ENCODE data around the gene ZSWIM8.
"Not testable (repeated sequence)": the region's sequence is repeated elsewhere in the genome, so short reads cannot be mapped to it uniquely, and the experiment has no call there.

The ZSWIM8 gene

DNA sequence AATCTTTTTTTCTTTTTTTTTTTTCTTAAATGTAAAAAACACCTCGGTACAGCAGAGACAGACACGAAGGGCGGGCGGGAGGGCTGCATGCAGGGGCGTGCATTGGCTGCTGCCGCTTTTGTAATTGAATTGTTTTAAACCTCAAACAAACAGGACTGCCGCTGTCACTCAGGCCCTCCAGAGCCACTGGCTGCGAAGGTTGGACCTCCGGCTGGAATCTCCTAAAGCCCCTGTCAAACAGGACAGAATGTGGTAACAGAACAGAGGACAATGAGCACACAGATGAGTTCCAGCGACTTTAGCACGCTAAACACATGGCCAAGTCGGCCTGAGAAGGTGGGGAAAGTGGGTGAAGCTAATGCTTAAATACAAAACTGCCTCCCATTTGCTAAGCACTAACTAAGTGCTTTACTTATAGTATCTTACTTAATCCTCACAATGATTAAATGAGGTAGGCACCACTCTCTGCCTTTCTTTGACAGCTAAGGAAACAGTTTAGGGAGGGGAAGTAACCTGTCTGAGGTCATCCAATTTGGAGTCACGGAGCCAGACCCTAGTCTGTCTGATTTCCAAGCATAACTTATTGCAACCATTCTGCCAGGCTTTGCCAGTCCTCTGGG, 29.0 kb downstream of the ZSWIM8 start:
- no peak for DNase-seq (ENCODE audit: low read depth)

DNA sequence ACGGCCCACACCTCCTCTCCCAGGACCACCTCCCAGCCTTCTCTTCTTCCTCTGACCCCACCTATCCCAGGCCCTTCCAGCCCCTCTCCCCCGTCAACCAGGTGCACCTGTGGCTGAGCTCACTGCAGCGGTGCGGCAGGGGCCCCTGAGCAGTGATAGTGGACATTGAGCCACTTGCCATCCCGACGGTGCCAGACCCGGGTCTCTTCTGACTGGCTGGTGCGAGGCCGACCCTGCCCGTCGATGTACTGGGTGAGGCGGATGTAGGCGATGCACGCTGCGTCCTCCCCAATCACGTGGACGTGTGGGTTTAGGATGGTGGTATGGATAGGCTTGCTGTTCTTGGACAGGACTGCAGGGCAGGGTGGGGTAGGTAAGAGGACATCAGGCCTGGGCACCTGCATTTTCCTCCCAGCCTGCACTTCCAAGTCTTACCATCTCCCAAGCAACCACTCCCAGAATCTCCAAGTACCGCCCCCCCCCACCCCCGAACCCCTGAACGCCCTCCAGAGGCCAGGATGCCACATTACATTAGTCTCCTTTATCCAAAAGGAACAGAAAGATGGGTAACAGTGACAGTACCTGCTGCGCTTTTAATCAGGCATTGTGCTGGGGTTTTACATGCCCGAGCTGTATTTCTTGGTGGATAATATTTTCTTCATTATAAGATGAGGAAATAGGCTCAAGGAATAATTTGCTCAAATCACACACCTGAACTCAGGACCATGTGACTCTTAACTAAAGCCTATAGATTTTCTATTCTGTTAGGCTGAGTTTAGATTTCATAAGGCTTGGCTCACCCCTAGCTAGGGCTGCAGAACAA, 29.7 kb downstream of the ZSWIM8 start:
- DNase-seq (ENCODE audit: low read depth) = no peak

GRCh38 chr10:73815719-73816030, 30.3 kb downstream of the ZSWIM8 start:
- DNase-seq (ENCODE audit: low read depth) = no peak

DNA sequence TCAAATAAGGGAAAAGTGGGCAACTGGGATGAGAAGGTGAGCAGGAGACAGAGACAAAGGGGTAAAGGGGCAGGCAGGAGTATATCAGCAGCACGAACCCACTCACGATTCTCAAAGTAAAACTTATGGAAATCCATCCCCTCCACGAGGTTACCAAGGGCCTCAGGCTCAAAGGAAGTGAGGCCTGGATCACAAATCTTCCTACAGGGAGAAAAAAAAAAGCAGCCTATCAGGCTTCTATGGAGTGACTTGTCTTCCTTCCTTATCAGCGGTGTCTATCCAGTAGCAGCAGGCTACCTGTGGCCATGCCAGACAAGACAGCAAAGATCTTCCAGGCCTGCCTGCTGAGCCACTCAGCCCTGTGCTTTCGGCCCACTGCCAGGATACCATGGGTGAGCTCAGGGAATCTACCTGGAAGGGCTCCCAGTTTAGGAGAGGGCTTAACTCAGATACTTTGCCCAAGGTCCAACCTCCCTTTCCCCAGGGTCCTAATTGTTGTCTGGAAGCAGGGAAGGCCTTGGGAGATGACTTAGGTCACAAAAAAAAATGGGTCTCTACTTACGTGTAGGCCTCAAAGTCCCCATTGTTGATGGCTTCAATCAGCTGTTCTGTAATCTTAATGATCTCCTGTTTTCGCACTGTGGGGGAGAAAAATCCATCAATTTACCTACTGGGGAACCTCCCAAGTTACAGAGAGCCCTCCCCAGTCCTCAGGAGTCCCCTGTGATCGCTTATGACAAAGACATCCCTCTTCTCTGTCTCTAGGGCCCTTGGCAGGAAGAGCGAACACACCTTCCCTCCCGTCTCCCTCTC, 31.7 kb downstream of the ZSWIM8 start:
- no peak for DNase-seq (ENCODE audit: low read depth)

DNA sequence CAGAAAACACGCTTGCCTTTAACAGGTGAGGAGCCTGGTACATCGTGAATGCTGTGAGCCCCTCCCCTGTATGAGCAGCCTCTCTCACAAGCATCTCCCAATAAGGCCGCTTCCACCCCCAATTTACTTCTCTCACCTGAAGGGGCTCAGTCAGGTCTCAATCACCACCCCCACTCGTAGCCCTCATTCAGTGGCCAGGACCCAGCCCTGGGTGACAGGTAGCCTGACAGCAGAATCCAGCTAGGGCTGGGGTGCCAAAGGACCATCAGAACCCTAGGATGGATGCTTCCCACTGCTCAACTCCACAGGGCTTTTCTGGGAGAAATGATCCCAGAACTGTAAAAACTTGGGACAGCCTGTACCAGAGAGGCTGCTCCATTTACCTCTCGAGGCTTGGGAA, 32.4 kb downstream of the ZSWIM8 start:
- DNase-seq (ENCODE audit: low read depth) = no peak

- DNase-seq (ENCODE audit: low read depth) = no peak
Measured at GRCh38 chr10:73818402-73818801, 33.0 kb downstream of the ZSWIM8 start.

- DNase-seq (ENCODE audit: low read depth) = no peak
Measured at GRCh38 chr10:73819081-73819480, 33.7 kb downstream of the ZSWIM8 start.

- DNase-seq (ENCODE audit: low read depth) = no peak
Measured at GRCh38 chr10:73819513-73820093, 34.2 kb downstream of the ZSWIM8 start.

GRCh38 chr10:73823391-73823790, 38.0 kb downstream of the ZSWIM8 start:
- no peak for DNase-seq (ENCODE audit: low read depth)

GRCh38 chr10:73824146-73824725, 38.8 kb downstream of the ZSWIM8 start:
- DNase-seq (ENCODE audit: low read depth) = no peak

GRCh38 chr10:73827346-73828089, 42.1 kb downstream of the ZSWIM8 start:
- no peak for DNase-seq (ENCODE audit: low read depth)

DNA sequence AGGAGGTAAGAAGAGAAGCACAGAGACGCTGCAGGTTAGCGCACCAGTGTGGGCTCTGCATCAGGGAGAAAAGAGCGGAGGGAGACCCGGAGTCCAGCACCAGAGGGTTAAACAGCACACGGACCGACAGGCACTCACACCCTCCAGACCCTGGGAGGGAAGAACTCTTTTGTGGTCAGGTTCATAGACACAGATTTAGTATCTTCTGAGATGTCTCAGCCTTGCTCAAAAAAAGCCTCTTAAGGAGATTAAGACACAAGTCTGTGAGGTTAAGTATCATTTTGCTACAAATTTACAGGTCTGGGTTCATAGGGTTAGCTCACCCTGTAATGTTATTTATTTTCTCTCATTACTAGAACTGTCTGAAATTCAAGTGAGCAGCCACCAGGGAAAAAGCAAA, 42.8 kb downstream of the ZSWIM8 start:
- no peak for DNase-seq (ENCODE audit: low read depth)

GRCh38 chr10:73829090-73829489, 43.7 kb downstream of the ZSWIM8 start:
- DNase-seq (ENCODE audit: low read depth) = not testable (repeated sequence)

DNA sequence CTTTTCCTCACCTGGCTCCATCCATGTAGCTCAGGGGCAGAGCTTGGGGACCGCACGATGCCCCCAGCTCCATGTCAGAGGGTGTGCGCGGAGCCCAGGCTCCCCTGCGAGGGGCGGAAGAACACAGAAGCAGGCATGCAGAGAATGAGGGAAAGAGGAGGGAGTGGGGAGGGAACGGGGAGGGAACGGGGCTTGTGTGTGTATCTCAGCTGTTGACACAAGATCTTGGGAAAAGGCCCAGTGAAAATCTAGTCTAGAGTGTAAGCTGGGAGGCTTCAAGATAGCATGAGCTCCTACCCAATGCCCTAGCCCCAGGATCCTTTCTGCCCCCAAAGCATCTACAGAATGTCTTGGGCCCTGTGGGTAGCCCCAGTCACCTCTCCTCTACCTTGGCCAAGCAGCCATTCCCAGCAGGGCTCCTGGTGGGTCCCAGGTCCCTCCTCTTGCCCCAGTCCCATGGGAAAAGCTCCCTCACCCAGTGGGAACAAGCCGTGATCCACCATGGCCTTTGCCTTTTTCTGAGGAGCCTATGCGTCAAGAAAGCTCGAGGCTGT, 51.1 kb downstream of the ZSWIM8 start:
- no peak for DNase-seq (ENCODE audit: low read depth)

GRCh38 chr10:73837072-73837471, 51.7 kb downstream of the ZSWIM8 start:
- DNase-seq (ENCODE audit: low read depth) = no peak

GRCh38 chr10:73838008-73838567, 52.7 kb downstream of the ZSWIM8 start:
- no peak for DNase-seq (ENCODE audit: low read depth)

- DNase-seq (ENCODE audit: low read depth) = no peak
Measured at GRCh38 chr10:73838827-73839226, 53.4 kb downstream of the ZSWIM8 start.

DNA sequence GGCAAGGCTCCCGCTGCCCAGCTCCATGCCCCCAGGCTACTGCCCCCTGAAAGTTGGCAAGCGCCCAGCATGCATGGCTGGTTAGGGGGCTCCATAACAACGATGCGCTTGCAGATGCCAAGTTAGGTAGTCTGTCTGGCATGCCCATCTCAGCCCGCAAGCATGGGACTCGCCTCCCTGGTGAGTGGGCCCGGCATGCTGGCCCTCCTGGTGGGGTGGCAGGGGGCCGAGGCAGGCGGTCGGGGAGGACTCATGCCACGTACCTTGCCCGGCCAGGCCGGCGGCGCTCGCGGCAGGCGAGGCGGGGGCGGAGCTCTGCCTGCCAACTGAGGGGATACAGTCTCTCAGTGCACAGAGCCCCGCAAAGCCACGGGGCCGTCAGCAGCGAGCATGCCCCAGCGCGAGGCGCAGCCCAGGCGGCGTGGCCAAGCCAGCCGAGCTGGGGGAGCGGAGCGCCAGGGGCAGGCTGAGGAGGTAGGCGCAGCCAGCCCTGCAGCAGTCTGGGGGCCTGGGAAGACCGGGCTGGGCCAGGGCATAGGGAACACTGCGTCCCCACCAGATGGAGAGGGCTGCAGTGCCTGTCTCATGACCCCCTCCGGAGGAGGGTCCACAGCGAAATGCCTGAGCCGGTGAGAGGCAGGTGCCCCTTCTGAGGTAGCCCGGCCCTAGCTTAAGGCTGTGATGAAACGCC, 54.0 kb downstream of the ZSWIM8 start:
- no peak for DNase-seq (ENCODE audit: low read depth)

DNA sequence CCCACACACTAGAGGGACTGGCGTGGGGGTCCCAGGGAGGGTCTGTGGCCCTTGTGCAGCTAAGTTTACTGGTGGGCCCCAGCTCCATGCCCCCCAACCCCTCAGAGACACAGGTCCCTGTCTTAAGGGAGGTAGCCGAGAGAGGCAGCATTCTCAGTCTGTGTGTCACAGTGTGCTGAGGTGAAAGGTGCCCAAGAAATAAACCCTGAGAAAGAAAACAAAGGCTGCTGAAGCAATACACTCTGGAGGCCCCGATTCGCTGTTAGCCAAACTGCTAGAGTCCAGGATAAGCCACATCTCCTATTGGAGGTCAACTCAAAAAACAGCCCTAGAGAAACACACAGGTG, 54.6 kb downstream of the ZSWIM8 start:
- no peak for DNase-seq (ENCODE audit: low read depth)

DNA sequence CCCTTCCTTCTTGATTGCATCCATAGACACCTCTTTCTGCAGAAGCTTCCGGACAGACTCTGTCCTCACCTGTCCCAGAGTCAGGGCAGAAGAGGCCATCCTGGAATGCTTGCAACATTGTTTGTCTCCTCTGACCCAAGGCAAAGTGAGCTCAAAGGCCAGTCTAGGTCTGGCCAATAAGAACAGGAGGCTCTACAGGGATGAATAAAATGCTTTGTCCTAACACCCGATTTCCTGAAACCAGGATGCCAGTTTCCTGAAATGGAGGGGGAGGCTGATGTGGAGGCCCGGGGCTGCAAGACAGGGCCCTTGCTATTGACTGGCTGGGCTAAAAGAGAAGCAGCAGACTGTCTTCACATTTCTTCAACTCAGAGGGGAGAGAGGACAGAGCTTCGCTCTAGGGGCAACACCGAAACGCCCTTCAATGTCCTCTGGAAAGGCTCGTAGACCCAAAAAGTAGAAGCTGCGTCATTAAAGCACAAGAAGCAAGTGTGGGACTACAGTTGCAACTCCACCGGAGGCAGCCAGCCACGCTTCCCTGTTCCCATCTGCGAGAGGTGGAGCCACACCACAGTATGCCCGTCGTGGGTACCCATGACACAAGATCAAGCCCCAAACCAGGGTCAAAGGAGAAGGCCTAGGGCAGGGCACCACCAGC, 55.1 kb downstream of the ZSWIM8 start:
- DNase-seq (ENCODE audit: low read depth) = no peak

Measured in HS-5 (cell line).